Measurements from ENCODE around the gene SORCS2.

DNA sequence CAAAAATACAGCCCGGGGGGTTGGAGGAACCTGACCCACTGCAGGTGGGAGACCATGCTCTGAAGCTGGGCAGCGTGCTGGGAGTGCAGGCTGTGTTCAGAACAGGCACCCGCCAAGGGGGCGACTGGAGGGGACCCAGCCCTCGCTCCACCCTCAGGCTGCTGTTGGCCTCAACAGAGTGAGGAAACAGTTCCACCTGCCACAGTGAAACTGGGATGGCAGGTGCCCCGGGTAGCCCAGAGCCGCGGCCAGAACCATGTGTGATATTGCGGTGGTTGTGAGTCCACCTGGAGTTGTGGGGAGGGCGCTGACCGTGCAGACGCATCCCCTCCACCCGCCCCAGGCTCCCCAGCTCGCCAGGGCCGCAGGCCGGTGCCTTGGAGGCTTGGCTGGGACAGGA is 288.1 kb downstream of the SORCS2 start:
- TF ChIP-seq EZH2 (IDR thresholded peaks at IDR 0.05; ENCODE audit: insufficient read depth, poor library complexity, severe bottlenecking) (no peak), EZH2phosphoT487 (IDR thresholded peaks at IDR 0.05; ENCODE audit: insufficient read depth, low read depth) (no peak)

Measured in GM23248 (cell line).